Measurements from ENCODE around the gene RBM8A. TPM values are rescaled to one million over a fixed set of nuclear protein-coding genes. Genes with fewer than 3 reads are reported as not detected.
A peak's percentile ranks its signal among the peaks of the same experiment; 100 is the strongest.

Gene RBM8A
- polyA plus RNA-seq (2013, experiment 1 of 2; ENCODE audit: insufficient read length): 150 TPM
- 146 TPM for polyA plus RNA-seq (2013, experiment 2 of 2; ENCODE audit: insufficient read length)

GRCh38 chr1:145927063-145927886, at the start of gene RBM8A:
TSS of gene RBM8A (minus strand) at chr1:145927484. CDS start at chr1:145927426, 58 bp downstream.
- peak; percentile 98 for DNase-seq

DNA sequence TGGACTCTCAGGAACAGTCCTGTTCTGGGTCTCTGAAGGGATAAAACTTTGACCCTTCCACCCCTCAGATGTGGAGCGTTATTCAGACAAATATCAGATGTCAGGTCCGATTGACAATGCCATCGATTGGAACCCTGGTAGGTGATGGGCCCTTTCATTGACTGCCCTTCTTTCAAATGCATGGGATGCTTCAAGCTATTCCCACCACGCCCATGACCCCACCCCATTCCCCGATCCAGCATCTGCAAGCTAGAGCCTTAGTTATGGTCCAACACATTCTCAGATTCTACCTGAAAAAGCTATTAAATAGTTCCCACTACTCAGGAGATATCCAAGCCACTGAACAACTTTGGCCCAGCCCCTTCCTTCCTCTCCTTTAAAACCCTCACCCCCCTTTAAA, 49.7 kb upstream of the RBM8A start:
- no peak for DNase-seq

GRCh38 chr1:145975216-145975615, 47.9 kb upstream of the RBM8A start:
- no peak for DNase-seq

GRCh38 chr1:145974721-145975120, 47.4 kb upstream of the RBM8A start:
- DNase-seq: no peak

DNA sequence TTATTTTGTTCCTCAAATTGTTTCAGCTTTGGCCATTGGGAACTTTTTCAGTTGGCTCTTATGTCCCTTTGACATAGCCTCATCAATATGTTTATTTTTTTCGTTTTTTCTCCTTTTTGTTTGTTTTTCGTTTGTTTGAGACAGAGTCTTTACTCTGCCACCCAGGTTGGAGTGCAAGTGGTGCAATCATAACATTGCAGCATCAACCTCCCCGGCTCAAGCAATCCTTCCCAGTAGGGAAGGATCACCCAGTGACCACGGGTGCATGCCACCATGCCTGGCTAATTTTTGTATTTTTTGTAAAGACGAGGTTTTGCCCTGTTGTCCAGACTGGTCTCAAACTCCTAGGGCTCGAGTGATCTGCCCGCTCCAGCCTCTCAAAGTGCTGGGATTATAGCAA, 45.3 kb upstream of the RBM8A start:
- DNase-seq: no peak

DNA sequence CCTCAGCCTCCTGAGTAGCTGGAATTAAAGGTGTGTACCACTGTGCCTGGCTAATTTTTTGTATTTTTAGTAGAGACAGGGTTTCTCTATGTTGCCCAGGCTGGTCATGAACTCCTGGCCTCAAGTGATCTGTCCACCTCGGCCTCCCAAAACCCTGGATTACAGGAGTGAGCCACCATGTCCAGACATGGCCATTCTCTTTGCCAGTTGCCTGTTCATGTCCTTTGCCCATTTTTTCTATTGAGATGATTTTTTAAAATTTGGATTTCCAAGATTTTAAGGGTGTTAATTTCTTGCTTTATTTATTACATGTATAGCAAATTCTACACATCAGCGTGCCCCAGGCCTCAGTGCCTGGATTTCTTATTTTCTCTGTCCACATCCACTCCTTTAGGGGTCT, 40.0 kb upstream of the RBM8A start:
- no peak for DNase-seq

GRCh38 chr1:145965119-145965744, 37.9 kb upstream of the RBM8A start:
- DNase-seq: no peak

- DNase-seq: peak; percentile 88
Measured at GRCh38 chr1:145964328-145965118, 37.2 kb upstream of the RBM8A start, which contains the start of the genes ANKRD34A and POLR3GL. TSS of gene ANKRD34A (minus strand) at chr1:145964575. CDS start at chr1:145961759, 2,816 bp downstream. TSS of gene POLR3GL (plus strand) at chr1:145964690. CDS start at chr1:145974866, 10,176 bp downstream.

DNA sequence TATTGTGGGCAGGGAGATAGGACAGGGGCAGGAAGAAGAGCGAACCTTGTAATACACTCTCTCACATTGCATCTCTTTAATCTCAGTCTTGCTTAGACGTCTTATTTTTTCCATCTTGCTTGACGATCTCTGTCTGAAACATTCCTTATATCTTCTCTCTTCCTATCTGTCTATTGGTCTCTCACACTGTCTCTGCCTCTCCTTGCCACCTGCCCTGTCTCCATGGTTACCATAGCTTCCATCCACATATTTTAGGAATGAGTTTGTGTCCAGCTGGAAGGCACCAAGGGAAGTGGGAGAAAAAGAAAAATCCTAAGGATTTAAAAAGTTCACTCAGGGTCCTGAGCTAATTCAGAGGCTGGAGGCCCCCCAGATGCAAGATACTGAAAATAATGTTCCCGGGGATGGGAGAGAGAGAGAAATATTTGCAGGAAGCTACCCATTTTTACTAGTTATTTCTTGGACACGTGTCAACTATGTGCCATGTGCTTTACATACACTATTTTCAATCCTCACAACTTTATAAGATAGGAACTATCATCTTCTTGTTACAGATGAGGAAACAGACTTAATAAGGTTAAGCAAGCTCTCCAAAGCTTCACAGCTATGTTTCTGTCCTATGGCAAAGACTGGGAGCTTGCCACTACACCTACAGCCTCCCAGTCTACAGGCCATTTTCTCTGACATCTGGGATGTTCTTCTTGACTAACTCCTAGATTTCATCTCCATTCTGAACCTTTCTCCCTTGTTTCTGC, 36.2 kb upstream of the RBM8A start:
- DNase-seq: peak; percentile 84

DNA sequence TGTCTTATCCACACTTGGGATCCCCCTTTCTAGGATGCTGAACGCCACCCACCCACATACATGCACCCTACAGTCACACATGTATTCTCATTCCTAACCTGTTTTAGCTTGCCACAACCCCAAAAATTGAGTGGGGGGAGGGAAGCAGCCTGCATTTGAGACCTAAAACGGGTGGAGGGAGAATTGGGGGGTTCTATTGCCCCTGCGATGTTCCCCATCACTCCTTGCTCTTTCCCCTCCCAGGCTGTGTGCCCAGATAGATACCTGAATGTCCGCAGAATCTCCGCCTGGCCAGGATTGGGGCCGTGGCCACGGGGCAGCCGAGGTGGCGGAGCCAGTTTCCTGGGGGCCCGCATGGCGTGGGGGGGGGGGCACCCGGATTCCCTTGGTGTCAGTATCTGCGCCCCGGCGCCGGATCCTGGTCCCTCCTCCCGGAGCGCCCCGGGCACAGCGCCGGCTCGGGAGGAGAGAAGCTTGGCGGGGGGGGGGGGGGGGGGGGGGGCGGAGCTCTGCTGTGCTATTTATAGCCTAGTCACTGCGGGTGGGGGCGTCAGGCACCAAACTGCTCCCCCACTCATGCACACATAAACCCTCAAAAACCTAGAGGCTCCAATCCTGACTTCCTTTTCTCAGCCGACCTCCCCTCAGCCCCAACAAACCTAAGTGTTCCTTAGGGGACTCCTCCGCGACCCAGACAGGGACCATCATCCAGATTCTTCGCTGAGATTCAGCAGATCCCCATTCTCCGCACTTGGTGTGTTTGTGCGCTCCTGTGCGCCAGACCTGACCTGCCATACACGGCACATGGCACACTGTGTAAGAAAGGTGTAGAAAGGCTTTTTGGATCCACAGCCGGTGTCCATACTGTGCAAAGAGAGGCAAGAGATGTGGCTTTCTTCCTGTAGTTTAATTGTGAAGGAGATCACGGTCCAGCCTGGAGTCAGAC, 35.1 kb upstream of the RBM8A start:
- DNase-seq: no peak

DNA sequence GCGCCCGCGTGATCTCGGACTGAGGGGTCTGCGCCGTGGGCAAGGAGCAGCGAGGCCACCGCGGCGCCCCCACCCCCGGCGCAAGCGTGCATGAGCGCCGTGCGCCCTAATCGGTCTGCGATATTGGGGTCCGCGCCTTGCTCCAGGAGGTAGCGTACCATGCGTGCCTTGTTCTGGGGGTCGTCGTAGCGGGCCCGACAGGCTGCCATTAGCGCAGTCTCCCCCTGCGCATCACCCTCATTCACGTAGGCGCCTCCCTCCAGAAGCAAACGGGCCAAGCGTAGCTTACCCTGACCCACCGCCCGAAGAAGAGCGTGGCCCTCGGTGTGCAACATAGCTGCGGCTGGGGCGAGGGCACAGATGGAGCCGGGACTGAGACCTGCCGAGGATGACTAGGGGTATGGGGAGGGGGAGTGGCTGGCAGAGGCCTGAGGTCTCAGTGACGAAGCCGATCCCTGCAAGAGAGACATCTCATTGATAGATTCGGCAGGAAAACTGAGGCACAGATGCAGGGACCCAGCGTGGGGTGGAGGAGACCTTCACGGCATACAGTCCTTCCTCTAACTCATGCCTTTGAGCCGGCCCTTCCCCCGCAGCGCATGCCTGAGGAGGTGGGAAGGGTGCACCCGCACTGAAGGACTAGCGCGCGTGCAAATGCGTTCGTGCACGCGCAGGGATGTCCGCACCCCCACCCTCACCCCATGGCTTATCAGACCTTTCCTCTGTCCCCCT, 34.3 kb upstream of the RBM8A start:
- no peak for DNase-seq

- DNase-seq: no peak
Measured at GRCh38 chr1:145961109-145961424, 33.8 kb upstream of the RBM8A start.

DNA sequence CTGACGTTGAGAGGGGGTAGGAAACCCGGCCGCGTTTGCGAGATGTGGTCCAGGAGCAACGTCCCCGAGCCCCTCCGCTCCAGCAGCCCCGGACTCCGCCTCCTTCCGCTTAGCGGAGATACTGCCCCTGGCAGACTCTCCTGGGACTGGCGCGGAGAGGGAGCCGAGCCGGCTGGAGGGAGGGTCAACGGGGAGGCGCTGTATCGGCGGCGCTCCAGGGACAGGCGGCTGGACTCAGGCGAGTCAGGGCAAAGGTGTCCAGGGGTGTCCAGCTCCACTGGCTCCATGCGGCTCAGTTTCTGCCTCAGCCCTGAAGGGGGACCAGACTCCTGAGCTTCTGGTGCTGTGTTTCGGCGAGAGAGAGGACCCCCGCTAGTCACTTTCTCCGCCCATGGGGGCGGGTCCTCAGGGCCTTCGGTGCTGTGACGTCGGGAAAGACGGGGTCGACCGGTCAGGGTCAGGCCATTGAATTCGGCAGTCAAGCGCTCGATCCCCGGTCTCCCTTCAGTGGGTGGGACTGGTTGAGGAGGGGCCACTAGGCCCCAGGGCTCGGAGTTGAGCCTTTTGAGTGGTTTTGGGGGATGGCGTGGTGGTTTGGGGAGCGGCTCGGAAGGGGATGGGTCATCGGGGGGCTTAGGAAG, 33.3 kb upstream of the RBM8A start:
- peak; percentile 60 for DNase-seq

- DNase-seq: no peak
Measured at GRCh38 chr1:145959957-145960467, 32.7 kb upstream of the RBM8A start.

GRCh38 chr1:145959333-145959732, 32.0 kb upstream of the RBM8A start:
- DNase-seq: no peak

DNA sequence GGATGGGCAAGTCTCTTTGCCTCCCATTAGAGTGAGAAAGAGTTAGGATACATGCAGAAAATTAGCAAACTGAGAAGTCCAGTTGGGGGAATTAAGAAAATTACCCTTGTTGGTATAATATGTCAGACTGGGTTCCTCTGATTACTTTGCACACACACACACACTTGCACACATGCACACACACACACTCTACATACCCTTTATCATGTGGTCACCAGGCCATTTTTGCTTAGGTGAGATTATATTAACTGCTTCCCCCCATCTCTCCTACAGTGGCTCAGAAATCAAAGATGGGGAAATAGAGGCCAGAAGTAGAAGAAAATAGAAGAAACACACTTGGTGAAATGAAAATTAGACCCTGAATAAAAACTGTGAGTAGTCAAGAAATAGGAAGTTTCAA, 31.4 kb upstream of the RBM8A start:
- DNase-seq: no peak

DNA sequence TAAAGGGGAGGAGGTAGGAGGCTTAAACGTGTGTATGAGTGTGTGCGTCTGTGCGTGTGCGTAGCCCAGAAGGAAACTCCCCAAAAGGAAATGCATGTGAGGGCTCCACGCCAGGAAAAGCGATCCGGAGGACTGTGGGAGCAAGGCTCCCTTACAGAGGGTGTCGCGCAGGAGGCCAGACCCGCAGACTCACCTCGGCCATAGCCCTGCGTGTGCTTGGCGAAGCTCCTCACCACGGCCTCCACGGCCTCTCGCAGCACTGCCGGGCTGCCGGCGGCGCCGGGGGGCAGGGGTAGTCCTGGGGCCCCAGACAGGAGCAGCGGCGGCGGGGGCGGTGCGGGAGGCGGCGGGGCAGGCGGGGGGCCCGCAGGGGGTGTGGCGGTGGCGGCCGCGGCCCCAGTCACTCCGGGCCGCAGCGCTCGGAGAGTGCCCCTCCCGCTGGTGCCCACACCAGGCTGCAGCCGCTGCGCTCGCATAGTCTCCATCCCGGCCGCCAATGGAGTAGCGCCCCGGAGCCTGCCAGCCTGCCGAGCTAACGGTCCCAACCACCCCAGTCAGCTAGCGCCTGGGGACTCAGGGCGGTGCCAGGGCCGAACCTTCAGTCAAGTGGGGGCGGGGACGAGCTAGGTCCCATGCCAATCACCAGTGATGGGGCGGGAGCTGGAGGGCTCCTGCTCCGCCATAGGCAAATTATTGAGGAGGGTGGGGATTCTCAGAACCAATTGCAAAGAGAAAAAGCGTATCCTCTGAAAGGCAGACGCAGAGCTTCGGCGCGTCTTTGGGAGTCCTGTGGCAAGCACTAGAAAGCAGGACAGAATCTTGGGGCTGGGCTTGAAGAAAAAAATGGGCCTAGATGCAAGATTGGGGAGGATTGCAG, 30.4 kb upstream of the RBM8A start, which contains the start of gene LIX1L:
Gene LIX1L, minus strand, starts transcription at position 575 of the 877 bp plus-strand sequence. Its CDS starts 90 bp downstream, at position 485.
- peak; percentile 97 for DNase-seq

- peak; percentile 47 for DNase-seq
Measured at GRCh38 chr1:145956781-145957442, 29.6 kb upstream of the RBM8A start.

All from fibroblast of skin of abdomen (primary cell).